Measurements from ENCODE around the gene APOL4. TPM values are rescaled to one million over a fixed set of nuclear protein-coding genes. Genes with fewer than 3 reads are reported as not detected.

APOL4 gene
- total RNA-seq, 2 experiments from 2014 or later: not detected

- Histone ChIP-seq H3K36me3 (ENCODE audit: insufficient read depth, low read length) (no peaks in the 10 kb centered on the region), H3K9me3 (ENCODE audit: control insufficient read depth in 1 of 2, insufficient read depth in 1 of 2, low read length in 2 of 2) (no peaks in the 10 kb centered on the region), H3K4me1 (ENCODE audit: insufficient read depth, low read length) (peaks cover 9% of the 10 kb centered on the region), H3K27me3 (ENCODE audit: control insufficient read depth in 1 of 2, insufficient read depth in 2 of 2, low read length in 2 of 2) (peaks cover 0 to 4% of the 10 kb centered on the region in 2 experiments), H3K4me3 (ENCODE audit: low read length) (no peak overlapping the region), H3K27ac (ENCODE audit: low read depth in 1 of 2, low read length in 2 of 2) (no peak overlapping the region)
- Mint-ChIP-seq H3K27ac (no peak overlapping the region), H3K36me3 (ENCODE audit: low read depth) (no peaks in the 10 kb centered on the region), H3K4me3 (no peak overlapping the region), H3K9me3 (peaks cover 4% of the 10 kb centered on the region), H3K27me3 (peaks cover 59% of the 10 kb centered on the region), H3K4me1 (ENCODE audit: low read depth) (peaks cover 13% of the 10 kb centered on the region)
- no peak for DNase-seq
- ATAC-seq (ENCODE audit: poor library complexity): no peak
- TF ChIP-seq CTCF (IDR thresholded peaks at IDR 0.05): no peak
- ChIA-PET CTCF (no interaction called here), POLR2A (no interaction called here)
- intact Hi-C loops (cut with DNase I, micrococcal nuclease): no loop called here
Observed at GRCh38 chr22:36213586-36213985, 12.0 kb upstream of the APOL4 start.

- peaks cover 57% of the 10 kb centered on the region for H3K27me3 Mint-ChIP-seq
- Histone ChIP-seq H3K27ac (ENCODE audit: low read depth in 1 of 2, low read length in 2 of 2) (no peak overlapping the region), H3K9me3 (ENCODE audit: control insufficient read depth in 1 of 2, insufficient read depth in 1 of 2, low read length in 2 of 2) (no peaks in the 10 kb centered on the region), H3K4me3 (ENCODE audit: low read length) (no peak overlapping the region), H3K36me3 (ENCODE audit: insufficient read depth, low read length) (no peaks in the 10 kb centered on the region), H3K4me1 (ENCODE audit: insufficient read depth, low read length) (peaks cover 9% of the 10 kb centered on the region), H3K27me3 (ENCODE audit: control insufficient read depth in 1 of 2, insufficient read depth in 2 of 2, low read length in 2 of 2) (peaks cover 0 to 4% of the 10 kb centered on the region in 2 experiments)
- ChIA-PET POLR2A (no interaction called here), CTCF (no interaction called here)
- H3K4me1 Mint-ChIP-seq (ENCODE audit: low read depth): peaks cover 13% of the 10 kb centered on the region
- no peak overlapping the region for H3K4me3 Mint-ChIP-seq
- no peaks in the 10 kb centered on the region for H3K36me3 Mint-ChIP-seq (ENCODE audit: low read depth)
- no peak overlapping the region for H3K27ac Mint-ChIP-seq
- H3K9me3 Mint-ChIP-seq: peaks cover 4% of the 10 kb centered on the region
- ATAC-seq (ENCODE audit: poor library complexity) (no peak), DNase-seq (no peak)
- no peak for TF ChIP-seq CTCF (IDR thresholded peaks at IDR 0.05)
- intact Hi-C loops (cut with DNase I, micrococcal nuclease): no loop called here
Observed at GRCh38 chr22:36212901-36213300, 11.3 kb upstream of the APOL4 start.

DNA sequence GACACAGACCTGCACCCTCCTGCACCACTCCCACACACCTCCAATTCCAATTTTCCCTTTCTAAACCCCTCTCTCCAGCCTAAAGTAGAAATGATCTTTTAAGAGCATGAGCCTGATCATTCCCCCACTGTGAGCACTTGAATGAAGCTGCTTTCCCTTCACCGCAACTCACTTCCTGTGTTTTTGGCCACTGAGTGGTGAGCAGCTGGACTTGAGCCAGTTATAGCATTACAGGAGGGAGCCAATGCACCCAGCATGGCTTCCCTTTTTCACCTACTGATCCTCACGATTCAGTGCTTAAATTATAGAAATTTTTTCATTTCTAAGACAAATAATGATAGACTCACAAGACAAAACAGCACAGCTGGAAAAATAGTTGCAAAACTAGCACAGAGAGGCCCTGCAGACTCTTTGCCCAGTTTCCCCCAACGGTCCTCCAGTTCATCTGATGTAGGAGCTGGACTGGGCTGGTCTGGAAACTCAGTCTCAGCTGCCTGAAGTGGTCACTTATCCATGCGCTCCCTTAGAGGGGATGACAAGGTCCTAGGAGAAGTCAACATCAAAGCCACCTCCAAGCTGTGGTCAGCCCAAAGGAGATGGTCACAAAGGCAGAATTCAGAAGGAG is 9.7 kb upstream of the APOL4 start:
- H3K27me3 Mint-ChIP-seq: peaks cover 53% of the 10 kb centered on the region
- no peak overlapping the region for H3K27ac Mint-ChIP-seq
- ATAC-seq (ENCODE audit: poor library complexity): no peak
- H3K9me3 Mint-ChIP-seq: peaks cover 4% of the 10 kb centered on the region
- peak in 3 of 14 experiments; percentile 7 to 22 (median 18) for DNase-seq
- H3K4me3 Mint-ChIP-seq: no peak overlapping the region
- Histone ChIP-seq H3K36me3 (ENCODE audit: insufficient read depth, low read length) (no peaks in the 10 kb centered on the region), H3K4me3 (ENCODE audit: low read length) (no peak overlapping the region), H3K9me3 (ENCODE audit: control insufficient read depth in 1 of 2, insufficient read depth in 1 of 2, low read length in 2 of 2) (no peaks in the 10 kb centered on the region), H3K4me1 (ENCODE audit: insufficient read depth, low read length) (peaks cover 9% of the 10 kb centered on the region), H3K27ac (ENCODE audit: low read depth in 1 of 2, low read length in 2 of 2) (no peak overlapping the region), H3K27me3 (ENCODE audit: control insufficient read depth in 1 of 2, insufficient read depth in 2 of 2, low read length in 2 of 2) (no peaks in the 10 kb centered on the region)
- H3K36me3 Mint-ChIP-seq (ENCODE audit: low read depth): no peaks in the 10 kb centered on the region
- TF ChIP-seq CTCF (IDR thresholded peaks at IDR 0.05): no peak
- ChIA-PET POLR2A (no interaction called here), CTCF (interaction anchor here (1.1 kb wide), 1 partner anchor 10 kb away, joined by 3 read pairs; no protein-coding TSS in a partner anchor)
- intact Hi-C loops (cut with DNase I, micrococcal nuclease): no loop called here
- H3K4me1 Mint-ChIP-seq (ENCODE audit: low read depth): peaks cover 13% of the 10 kb centered on the region
